Occipital lobe (tissue), 2 donors: ENCODE measurements around the gene DENND2A. TPM values are rescaled to one million over a fixed set of nuclear protein-coding genes. Genes with fewer than 3 reads are reported as not detected.
"Not testable (repeated sequence)": the region's sequence is repeated elsewhere in the genome, so short reads cannot be mapped to it uniquely, and the experiment has no call there.

Source experiments
- DNase-seq: peaks from one replicate; lab custom pipeline; 2025; lab: John Stamatoyannopoulos, UW
- total RNA-seq: library from RNA; depleted of rRNA; stranded (reverse); fragments of >200 nt; gene quantifications from one replicate; pipeline ENCODE4 v1.2.3, GENCODE V29; 2014

The DENND2A gene
- 16.4 TPM for total RNA-seq

DNA sequence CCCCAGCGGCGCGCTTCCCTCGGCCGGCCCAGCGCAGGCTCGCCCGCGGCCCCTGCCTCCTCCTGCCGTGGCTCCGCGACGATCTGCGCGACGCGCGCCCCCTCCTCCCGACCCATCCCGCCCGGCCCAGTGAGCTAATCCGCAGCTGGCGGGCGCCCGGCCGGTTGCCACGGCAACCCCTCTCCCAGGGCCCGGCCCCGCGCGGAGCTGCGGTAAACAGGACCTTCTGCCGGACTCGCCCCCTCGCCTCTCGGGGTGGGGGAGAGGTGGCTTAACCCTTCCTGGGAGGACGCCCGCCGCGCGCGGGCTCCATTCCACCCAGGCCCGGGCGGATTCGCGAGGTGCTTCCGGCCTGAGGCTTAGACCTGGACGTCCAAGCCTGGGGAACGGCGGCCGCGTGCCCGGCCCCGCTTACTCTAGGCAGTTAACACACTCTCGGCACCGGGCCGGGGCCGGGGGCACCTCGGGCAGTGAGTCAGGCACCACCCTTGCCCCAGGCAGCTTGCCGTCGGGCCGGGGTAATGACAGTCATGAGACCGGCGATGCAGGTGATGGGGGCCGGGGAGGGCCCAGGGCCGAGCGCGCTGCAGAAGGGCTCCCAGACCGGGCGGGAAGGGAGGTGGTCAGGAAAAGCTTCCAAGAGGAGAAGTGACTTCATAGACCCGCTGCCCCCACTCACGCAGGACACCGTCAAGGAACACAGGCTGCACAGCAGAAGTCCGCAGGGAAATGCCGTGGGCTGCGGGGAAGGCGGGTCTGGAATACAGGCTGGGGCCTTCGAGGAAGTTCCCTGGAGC is at the start of gene DENND2A:
TSS of gene DENND2A (minus strand) at position 87 of the 797 bp plus-strand sequence. CDS start 38,416 bp downstream, outside the sequence.
- DNase-seq = peak; percentile 39

GRCh38 chr7:140689199-140690152 is 48.9 kb upstream of the DENND2A start:
- DNase-seq = no peak

DNA sequence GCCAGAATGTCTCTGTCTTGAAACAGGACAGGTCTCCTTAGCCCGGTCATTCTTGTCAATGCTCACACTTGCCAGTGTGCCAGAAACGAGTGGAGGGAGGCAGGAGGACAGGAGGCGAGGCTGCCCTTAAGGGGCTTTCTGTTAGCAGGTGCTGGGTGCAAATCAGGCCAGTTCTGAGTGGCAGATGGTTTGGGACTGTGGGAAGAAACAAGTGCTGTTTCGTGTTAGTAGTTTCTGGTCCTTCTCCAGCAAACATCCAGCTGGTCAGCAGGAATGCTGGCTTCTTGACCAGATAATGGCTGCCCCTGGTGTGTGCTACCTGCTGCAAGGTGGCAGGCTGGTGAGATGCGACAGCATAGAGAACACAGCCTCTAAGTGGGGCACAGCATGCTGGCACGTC is 47.7 kb upstream of the DENND2A start:
- DNase-seq = no peak

GRCh38 chr7:140686921-140687320 is 46.3 kb upstream of the DENND2A start:
- DNase-seq = no peak

GRCh38 chr7:140685407-140686087 is 44.9 kb upstream of the DENND2A start:
- no peak for DNase-seq

DNA sequence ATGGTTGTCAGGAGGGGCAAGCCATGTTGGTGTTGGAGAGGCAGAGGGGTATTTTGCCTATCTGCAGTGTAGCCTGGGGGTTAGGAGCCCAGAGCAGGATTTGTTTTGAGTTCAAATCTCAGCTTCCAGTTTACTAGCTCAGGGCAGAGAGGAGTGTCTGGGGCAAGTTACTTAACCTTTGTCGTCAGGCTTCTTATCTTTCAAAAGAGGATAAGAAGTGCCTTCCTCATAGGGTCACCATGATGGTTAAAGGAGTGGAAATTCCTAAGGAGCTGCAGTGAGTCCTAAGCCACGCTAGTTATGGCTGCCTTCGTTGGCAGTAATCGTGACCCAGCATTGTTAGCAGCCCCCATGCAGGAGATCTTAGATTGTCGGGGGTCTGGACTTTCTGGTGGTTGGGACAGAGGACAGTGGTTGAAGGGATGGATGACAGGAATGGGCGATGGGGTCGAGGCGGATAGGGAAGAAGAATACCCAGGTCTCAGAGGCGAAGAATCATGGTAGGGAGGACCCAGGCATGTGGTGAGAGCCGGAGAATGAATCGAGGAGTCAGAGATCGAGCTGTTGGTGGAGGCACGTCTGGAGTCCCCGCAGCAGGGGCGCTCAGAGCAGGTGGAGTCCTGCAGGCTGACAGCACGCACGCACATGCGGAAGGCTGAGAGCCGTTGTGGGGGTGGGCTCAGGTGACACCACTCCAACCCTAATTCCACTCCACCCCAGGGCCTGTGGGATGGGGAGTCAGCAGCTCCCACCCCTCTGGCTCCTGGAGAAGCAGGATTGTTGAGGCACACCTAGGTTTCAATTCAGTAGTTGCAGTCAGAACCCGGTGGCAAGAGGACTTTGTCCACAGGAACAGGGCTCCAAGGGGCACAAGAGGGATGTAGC is 43.7 kb upstream of the DENND2A start:
- no peak for DNase-seq

DNA sequence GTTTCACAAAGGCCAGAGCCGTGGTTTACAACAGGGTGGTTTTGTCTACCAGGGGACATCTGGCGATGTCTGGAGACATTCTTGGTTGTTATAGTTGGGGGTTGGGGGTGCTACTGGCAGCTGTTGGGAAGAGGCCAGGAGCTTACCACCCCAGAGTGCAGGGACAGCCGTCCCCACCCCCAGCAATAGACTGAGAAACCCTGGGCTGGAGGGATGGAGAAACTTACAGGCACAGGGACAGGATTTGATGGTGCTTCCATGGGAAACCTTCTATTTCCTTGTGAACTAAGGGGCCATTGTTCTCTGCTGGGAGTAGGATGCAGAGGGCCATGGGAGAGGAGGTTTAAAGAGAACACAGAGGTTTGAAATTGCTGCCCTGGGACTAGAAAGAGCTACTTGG is 43.0 kb upstream of the DENND2A start:
- DNase-seq = no peak

DNA sequence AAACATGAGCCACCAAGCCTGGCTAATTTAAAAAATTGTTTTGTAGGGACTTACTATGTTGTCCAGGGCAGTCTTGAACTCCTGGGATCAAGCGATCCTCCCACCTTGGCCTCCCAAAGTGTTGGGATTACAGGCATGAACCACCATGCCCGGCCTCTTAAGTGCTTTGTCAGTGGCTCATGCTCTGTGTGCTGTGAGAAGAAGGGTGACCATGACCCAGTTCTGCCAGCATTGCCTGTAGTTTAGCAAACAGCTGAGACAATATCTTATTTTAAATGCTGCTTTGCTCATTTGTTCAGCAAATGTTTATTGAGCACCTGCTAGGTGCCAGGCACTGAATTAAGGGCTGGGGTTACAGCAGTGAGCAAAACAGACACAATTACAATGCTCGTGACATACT is 41.2 kb upstream of the DENND2A start:
- DNase-seq = no peak

GRCh38 chr7:140680886-140681285 is 40.3 kb upstream of the DENND2A start:
- DNase-seq = no peak

- DNase-seq = no peak
Measured at GRCh38 chr7:140679186-140679585, 38.6 kb upstream of the DENND2A start.

DNA sequence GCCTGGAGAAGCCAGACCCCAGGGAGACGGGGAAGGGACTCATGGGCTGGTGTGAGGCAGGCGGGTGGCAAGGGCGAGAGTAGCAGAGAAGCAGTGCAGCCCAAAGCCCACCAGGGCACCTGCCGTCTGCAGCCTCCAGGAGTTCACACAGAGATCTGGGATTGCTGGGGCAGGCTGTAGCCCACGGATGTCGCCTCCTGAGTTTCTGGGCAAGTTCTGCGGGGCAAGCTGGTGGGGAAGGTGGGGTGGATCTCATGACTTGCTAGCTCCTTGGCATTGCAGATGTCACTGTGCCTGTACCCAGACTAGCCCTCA is 38.2 kb upstream of the DENND2A start:
- no peak for DNase-seq

GRCh38 chr7:140678081-140678815 is 37.6 kb upstream of the DENND2A start:
- no peak for DNase-seq

DNA sequence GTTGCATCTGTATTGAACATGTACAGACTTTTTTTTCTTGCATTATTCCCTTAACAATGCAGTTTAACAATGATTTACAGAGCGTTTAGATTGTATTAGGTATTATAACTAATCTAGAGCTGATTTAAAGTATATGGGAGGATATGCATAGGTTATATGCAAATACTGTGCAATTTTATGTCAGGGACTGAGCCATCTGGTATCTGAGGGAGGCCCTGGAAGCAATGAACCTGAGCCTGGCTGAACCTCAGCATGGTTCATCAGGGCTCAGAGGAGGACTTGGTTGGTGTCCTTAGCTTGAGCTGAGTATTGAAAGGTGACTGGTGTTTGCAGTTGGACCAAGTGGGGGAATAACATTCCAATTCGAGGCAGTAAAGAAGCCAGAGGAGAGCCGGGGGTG is 36.9 kb upstream of the DENND2A start:
- no peak for DNase-seq

DNA sequence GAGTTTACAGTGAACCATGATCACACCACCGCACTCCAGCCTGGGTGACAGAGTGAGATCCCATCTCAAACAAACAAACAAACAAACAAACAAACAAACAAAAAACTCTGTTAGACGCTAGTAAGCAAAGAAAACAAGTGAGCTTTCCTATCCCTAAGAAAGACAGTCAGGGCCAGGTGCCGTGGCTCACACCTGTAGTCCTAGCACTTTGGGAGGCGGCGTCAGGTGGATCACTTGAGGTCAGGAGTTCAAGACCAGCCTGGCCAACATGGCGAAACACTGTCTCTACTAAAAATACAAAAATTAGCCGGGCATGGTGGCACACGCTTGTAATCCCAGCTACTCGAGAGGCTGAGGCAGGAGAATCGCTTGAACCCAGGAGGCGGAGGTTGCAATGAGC is 36.3 kb upstream of the DENND2A start:
- not testable (repeated sequence) for DNase-seq

DNA sequence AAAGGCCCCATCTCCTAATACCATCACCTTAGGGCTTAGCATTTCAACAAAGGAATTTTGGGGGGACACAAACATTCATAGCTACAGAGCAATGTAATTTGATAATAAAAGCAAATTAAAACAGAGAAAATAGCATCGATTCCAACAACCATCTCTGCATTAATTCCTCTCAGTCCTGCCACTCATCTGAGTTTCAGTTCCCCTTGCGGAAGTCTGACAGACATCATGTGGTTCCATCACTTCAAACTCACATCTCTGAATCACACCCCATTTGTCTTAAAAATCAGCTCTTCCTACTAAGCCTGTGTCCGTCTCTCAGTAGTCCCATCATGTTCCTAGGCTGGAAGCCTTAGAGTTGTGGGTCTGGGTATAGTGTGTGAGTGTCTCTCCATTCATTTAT is 35.7 kb upstream of the DENND2A start:
- no peak for DNase-seq

GRCh38 chr7:140675726-140676125 is 35.1 kb upstream of the DENND2A start:
- DNase-seq = no peak

- peak; percentile 20 for DNase-seq
Measured at GRCh38 chr7:140674899-140675701, 34.5 kb upstream of the DENND2A start.

GRCh38 chr7:140674356-140674800 is 33.8 kb upstream of the DENND2A start:
- DNase-seq = no peak

DNA sequence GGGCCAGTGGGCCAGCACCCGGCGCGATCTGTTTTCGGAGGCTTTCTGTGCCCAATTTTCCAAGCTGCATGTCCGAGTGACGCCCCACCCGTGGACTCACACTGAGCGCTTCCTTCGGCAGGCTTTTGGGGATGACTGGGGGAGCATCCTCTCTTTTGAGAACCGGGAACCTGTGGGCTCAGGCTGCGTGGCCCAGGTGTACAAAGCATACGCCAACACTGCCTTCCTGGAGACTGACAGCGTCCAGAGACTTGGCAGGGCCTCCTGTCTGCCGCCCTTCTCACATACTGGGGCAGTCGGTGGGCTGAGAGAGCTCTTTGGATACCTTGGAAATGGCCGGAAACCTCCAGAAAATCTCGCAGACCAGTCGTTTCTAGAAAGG is 33.2 kb upstream of the DENND2A start:
- DNase-seq = no peak
